ENCODE measurements around the gene NDUFAF5. TPM values are rescaled to one million over a fixed set of nuclear protein-coding genes. Genes with fewer than 3 reads are reported as not detected.
"Not testable (repeated sequence)": the region's sequence is repeated elsewhere in the genome, so short reads cannot be mapped to it uniquely, and the experiment has no call there.

The NDUFAF5 gene, protein sequence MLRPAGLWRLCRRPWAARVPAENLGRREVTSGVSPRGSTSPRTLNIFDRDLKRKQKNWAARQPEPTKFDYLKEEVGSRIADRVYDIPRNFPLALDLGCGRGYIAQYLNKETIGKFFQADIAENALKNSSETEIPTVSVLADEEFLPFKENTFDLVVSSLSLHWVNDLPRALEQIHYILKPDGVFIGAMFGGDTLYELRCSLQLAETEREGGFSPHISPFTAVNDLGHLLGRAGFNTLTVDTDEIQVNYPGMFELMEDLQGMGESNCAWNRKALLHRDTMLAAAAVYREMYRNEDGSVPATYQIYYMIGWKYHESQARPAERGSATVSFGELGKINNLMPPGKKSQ
- 10.2 and 11.1 TPM in 2 replicates for total RNA-seq

DNA sequence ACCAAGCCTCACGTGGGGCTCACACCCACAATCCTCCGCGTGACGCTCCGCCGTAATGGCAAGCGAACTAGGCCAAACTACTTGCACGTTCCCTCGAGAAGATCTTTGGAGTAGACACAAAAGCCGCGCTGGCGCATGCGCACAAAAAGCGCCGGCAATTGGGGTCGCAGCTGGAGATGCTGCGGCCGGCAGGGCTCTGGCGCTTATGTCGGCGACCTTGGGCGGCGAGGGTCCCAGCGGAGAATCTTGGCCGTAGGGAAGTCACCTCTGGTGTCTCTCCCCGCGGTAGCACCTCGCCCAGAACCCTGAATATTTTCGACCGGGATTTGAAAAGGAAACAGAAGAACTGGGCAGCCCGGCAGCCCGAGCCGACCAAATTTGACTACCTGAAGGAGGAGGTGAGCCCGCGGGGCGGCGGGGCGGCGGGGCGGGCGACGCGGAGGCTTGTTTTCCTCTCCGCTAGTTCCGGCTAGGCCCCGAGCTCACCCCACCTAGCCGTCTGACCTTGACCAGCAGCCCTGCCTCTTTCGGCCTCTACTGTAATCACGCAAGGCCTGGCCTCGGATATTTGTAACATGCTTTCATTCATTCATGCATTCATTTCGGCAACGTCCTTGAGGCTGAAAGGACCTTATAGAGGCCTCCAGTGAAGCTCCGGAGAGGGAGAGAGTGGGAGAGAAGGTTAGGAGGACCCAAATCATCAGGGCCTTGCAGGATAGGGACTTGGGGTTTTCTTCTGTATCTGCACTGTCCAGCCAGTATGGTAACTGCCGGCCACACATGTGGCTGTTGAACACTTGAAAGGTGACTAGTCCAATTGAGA, at the start of gene NDUFAF5, which contains the start of gene ESF1:
NDUFAF5 (plus strand) TSS at position 136 of the 823 bp plus-strand sequence; CDS start at position 177, 41 bp downstream.
ESF1 (minus strand) TSS at position 27 of the 823 bp plus-strand sequence. CDS start 1,779 bp downstream, outside the sequence.
- peak; percentile 98 for DNase-seq (ENCODE audit: low read depth in 2 of 2)

GRCh38 chr20:13735826-13736225, 49.0 kb upstream of the NDUFAF5 start:
- DNase-seq (ENCODE audit: low read depth in 2 of 2), result no peak

DNA sequence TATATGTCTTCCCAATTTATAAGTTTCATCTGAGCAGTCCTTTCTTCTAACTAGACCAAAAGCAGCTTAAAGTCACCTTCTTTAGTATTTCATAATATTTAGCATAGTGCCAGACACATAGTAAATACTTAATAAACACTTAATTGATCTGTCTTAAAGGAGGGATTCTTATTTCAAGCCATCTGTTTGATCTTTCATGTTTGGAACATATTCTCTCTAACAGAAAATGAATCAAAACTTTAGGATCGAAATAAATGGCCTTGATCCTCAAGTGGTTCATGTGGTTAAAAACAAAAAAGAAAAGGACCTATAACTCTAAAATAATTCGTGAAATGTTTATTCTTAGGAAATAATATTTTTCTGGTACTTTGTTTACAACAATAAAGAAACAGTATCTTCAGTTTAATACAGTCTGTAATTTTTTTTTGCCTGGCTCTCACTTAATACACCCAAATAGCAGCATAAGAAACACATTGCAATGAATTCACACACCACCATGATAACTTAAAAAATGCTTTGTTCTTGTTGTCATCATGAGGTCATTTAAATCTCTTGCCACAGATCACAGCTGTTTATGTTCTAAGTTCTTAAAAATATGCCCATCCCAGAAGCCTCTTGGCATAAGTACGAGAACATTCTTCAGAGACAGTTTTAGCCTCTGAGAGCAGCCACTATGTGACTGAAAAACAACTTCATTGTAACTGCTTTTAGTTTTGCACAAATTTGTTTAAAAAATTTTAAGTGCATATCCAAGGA, 48.2 kb upstream of the NDUFAF5 start:
- no peak for DNase-seq (ENCODE audit: low read depth in 2 of 2)

GRCh38 chr20:13738187-13738586, 46.6 kb upstream of the NDUFAF5 start:
- not testable (repeated sequence) for DNase-seq (ENCODE audit: low read depth in 2 of 2)

DNA sequence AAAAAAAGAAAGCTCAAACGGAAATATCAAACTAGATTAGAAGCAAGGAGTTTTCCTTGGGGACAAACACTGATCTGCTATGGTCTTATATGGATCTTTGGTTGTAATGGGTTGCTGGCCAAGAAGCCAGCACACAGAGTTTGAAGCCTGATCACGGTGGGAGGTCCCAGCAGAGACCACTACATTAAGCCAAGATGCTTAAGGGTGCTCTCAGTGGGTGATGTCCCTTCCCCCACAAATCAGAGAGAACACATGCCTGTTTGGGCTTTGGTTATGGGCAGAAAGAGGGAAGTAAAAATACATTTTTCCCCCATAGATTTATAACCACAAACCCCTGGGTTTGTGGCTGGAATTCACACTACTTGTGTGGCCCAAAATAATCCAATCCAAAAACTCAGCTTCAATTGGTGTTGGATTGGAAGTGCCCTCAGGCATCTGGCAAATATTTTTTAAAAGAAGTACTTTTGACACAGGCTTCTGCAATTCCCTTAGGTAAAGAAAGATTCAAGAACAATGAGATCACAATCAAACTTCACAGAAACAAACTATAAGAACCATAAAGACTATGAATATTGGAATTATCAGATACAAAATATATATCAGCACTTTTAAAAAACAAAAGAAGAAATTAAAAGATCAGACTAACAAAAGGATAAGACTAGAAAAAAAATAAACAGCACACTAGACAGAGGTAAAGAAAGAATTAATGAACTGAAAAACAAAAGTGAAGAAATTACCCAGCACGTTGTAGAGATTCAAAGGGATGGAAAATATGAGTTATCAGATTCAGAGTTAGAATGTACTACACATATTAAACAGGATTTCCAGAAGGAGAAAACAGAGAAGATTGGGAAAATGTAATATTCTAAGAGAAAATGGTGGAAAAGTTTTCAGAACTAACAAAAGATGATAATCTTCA, 44.8 kb upstream of the NDUFAF5 start:
- no peak for DNase-seq (ENCODE audit: low read depth in 2 of 2)

DNA sequence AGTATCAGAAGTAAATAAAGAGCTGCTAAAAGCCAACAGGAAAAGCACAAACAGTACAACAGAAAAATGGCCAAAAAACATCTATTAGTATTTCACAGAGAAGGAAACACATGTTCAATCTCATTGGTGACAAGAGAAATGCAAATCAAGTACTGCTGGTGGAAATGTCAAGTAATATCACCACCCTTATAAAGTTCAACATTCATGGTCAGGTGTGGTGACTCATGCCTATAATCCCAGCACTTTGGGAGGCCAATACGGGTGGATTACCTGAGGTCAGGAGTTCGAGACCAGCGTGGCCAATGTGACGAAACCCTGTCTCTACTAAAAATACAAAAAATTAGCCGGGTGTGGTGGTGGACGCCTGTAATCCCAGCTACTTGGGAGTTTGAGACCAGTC, 42.9 kb upstream of the NDUFAF5 start:
- DNase-seq (ENCODE audit: low read depth in 2 of 2), result no peak

DNA sequence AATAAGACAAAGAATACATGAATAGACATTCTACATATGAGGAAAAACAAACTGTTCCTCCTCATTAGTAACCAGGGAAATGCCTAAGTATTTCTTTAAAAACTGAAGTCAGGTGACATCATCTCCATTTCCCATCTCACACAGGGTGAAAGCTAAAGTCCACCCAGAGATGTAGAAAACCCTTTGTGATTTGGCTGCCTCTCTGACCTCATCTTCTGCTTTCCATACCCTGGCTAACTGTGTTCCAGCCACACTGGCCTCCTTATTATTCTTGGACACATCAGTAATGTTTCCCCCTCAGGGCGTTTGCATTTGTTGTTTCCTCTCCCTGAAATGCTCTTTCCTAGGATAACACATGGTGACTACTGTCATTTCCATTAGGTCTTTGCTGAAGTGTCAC, 40.5 kb upstream of the NDUFAF5 start:
- DNase-seq (ENCODE audit: low read depth in 2 of 2), result peak; percentile 40 to 58

DNA sequence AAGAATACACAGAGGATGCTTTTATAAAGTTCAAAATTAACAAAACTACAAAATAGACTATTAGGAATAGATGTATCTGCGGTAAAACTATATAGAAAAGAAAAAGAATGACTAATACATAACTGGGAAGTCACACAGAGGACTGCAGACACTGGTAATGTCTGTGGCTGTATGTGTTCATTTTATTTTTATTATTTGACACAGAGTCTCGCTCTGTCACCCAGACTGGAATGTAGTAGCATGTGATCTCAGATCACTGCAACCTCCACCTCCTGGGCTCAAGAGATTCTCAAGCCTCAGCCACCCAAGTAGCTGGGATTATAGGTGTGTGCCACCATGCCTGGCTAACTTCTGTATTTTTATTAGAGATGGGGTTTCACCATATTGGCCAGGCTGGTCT, 39.0 kb upstream of the NDUFAF5 start:
- no peak for DNase-seq (ENCODE audit: low read depth in 2 of 2)

DNA sequence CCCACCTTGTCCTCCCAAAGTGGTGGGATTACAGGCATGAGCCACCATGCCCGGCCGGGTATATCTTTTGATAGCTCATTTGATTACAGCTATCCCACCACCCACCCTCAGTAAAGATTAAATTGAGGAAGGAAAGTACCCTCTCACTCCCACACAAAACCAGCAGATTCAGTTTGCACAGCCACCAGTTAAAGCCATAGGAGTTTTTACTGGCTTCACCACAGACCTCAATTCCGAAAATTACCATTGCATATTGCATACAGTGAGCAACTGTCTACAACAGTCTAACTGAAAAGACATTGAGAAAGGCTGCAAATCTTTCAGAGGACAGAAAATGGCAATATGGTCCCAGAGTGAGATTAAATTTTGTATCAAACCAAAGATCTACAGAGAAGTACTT, 35.0 kb upstream of the NDUFAF5 start:
- DNase-seq (ENCODE audit: low read depth in 2 of 2), result no peak

GRCh38 chr20:13753436-13754036, 31.3 kb upstream of the NDUFAF5 start:
- no peak for DNase-seq (ENCODE audit: low read depth in 2 of 2)

GRCh38 chr20:13755809-13756208, 29.0 kb upstream of the NDUFAF5 start:
- DNase-seq (ENCODE audit: low read depth in 2 of 2), result no peak

DNA sequence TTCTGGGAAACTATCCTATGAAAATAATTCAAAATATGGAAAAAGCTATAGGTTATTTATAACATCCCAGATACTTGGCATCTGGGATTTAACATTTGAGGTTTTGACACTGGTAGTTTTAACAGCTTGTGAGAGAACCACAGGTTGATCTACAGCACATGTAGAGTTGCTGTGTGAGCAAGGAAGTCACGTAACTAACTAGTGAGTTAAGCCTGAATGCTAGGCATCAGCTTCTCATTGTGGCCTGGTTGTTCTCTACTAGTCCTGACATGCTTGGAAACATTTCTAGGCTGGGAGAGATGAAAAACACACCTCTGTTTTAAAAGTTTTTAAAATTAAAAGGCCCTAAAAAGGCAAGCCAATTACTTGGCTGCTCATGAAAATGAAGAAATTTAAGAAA, 28.3 kb upstream of the NDUFAF5 start:
- DNase-seq (ENCODE audit: low read depth in 2 of 2), result no peak

DNA sequence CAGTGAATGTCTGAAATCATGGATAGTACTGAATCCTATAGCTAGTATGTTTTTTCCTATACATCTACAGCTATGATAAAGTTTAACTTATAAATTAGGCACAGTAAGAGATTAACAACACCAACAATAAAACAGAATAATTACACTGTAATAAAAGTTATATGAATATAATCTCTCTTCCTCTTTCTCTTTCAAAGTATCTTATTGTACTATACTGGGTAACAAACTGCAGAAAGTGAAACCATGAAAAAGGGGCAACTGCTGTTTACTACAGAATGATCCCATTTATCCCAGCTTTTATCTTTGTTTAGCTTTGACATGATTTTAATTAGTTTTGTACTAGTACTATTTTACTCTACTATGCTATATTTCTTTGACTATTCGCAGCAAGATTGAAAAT, 25.9 kb upstream of the NDUFAF5 start:
- no peak for DNase-seq (ENCODE audit: low read depth in 2 of 2)

DNA sequence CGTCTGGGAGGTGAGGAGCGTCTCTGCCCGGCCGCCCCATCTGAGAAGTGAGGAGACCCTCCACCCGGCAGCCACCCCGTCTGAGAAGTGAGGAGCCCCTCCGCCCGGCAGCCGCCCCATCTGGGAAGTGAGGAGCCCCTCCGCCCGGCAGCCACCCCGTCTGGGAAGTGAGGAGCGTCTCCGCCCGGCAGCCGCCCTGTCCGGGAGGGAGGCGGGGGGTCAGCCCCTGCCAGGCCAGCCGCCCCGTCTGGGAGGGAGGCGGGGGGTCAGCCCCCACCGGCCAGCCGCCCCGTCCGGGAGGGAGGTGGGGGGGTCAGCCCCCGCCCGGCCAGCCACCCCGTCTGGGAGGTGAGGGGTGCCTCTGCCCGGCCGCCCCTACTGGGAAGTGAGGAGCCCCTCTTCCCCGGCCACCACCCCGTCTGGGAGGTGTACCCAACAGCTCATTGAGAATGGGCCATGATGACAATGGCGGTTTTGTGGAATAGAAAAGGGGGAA, 24.3 kb upstream of the NDUFAF5 start:
- not testable (repeated sequence) for DNase-seq (ENCODE audit: low read depth in 2 of 2)

GRCh38 chr20:13765299-13765698, 19.5 kb upstream of the NDUFAF5 start:
- peak; percentile 42 to 79 for DNase-seq (ENCODE audit: low read depth in 2 of 2)

GRCh38 chr20:13765868-13766416, 18.9 kb upstream of the NDUFAF5 start:
- no peak for DNase-seq (ENCODE audit: low read depth in 2 of 2)

- DNase-seq (ENCODE audit: low read depth in 2 of 2), result no peak
Measured at GRCh38 chr20:13770141-13770540, 14.7 kb upstream of the NDUFAF5 start.

- DNase-seq (ENCODE audit: low read depth in 2 of 2), result peak; percentile 29 to 34
Measured at GRCh38 chr20:13771853-13772453, 12.9 kb upstream of the NDUFAF5 start.

DNA sequence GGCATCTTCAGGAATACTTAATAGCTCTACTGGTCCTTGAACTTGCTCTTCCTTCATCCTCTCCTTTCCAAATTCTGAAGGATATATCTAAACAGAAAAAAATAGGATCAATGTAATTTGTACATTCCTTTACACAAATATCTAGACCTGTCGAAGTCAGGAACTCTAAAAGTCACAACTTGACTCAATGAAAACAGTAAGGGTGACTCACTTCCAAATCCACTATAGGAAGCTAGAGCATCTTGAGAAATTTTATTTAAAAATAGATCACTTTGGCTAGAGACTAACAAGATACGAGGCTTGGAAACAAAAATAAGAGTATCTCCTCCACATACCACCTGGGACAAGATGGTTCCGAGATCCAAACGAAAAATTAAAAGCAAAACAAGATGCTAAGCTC, 12.3 kb upstream of the NDUFAF5 start:
- peak in 1 of 2 donors; percentile 45 for DNase-seq (ENCODE audit: low read depth in 2 of 2)

All from lung microvascular endothelial cell (primary cell).